OCI-LY7 (cell line): Measurements from ENCODE around the gene PHRF1. TPM values are rescaled to one million over a fixed set of nuclear protein-coding genes. Genes with fewer than 3 reads are reported as not detected.

Experiments used
- BruUV-seq: library from RNA; stranded (reverse); fragments of 400-500 nt; replicated peaks from 2 replicates; lab custom pipeline; 2021; lab: Mats Ljungman, UMichigan
- CTCF ChIA-PET: fragments of 300-600 bp; sonication (Branson Sonifier 250); formaldehyde crosslinking; loops from one replicate; lab custom pipeline; 2022; ENCODE audit warnings: antibody characterized with exemption; ENCODE audit not compliant: unreplicated experiment; lab: Charles Lee
- POLR2A ChIA-PET: fragments of 300-600 bp; sonication (Branson Sonifier 250); formaldehyde crosslinking; loops from one replicate; lab custom pipeline; 2022; ENCODE audit warnings: antibody characterized with exemption; lab: Charles Lee
- DNase-seq: peaks from one replicate; pipeline ENCODE4 v3.0.0-alpha.2; 2015; ENCODE audit warnings: low spot score
- H2AFZ ChIP-seq: fragments of 200-600 bp; sonication (generic), shearing (Covaris generic); 2 replicates; pipeline ENCODE4 v1.6.1; 2014; ENCODE audit warnings: mild to moderate bottlenecking, antibody characterized with exemption, low read length, moderate library complexity
- H3K27ac ChIP-seq: fragments of 200-600 bp; sonication (generic); 2 replicates; pipeline ENCODE4 v1.5.1; 2014; ENCODE audit warnings: mixed run types, low read depth, mild to moderate bottlenecking, moderate library complexity, low read length, inconsistent platforms; ENCODE audit not compliant: poor library complexity, severe bottlenecking
- H3K36me3 ChIP-seq: fragments of 200-600 bp; sonication (generic); 2 replicates; pipeline ENCODE4 v1.6.1; 2014; ENCODE audit warnings: mild to moderate bottlenecking, antibody characterized with exemption, low read length, moderate library complexity, mixed read lengths; ENCODE audit not compliant: insufficient read depth
- H3K4me1 ChIP-seq: fragments of 200-600 bp; sonication (generic); 2 replicates; pipeline ENCODE4 v1.5.1; 2014; ENCODE audit warnings: mild to moderate bottlenecking, low read length; ENCODE audit not compliant: insufficient read depth, poor library complexity, severe bottlenecking
- H3K4me2 ChIP-seq: fragments of 200-600 bp; sonication (generic); 2 replicates; pipeline ENCODE4 v1.6.1; 2014; ENCODE audit warnings: mild to moderate bottlenecking, low read length
- H3K4me3 ChIP-seq: fragments of 200-600 bp; sonication (generic); 2 replicates; pipeline ENCODE4 v1.5.1; 2014; ENCODE audit warnings: mild to moderate bottlenecking, low read depth, low read length; ENCODE audit not compliant: poor library complexity, severe bottlenecking
- H3K79me2 ChIP-seq: fragments of 200-600 bp; sonication (generic); 2 replicates; pipeline ENCODE4 v1.6.1; 2016; ENCODE audit warnings: low read depth, mild to moderate bottlenecking, low read length, moderate library complexity, mixed read lengths; ENCODE audit not compliant: insufficient read depth
- H3K9me2 ChIP-seq: fragments of 200-600 bp; sonication (generic); 2 replicates; pipeline ENCODE4 v1.6.1; 2016; ENCODE audit warnings: mild to moderate bottlenecking, low read length, mixed read lengths; ENCODE audit not compliant: insufficient read depth
- H3K9me3 ChIP-seq: fragments of 200-600 bp; sonication (generic); 2 replicates; pipeline ENCODE4 v1.6.1; 2014; ENCODE audit warnings: mild to moderate bottlenecking, mixed run types, low read length, mixed read lengths
- H4K20me1 ChIP-seq: fragments of 200-600 bp; sonication (generic); 2 replicates; pipeline ENCODE4 v1.6.1; 2014; ENCODE audit warnings: mild to moderate bottlenecking, antibody characterized with exemption, low read length, moderate library complexity, mixed read lengths; ENCODE audit not compliant: insufficient read depth
- EZH2phosphoT487 ChIP-seq: fragments of 200-600 bp; sonication (generic); IDR thresholded peaks from 2 replicates; pipeline ENCODE4 v1.6.1; 2018; ENCODE audit warnings: low read depth, borderline replicate concordance, mild to moderate bottlenecking, mixed run types, antibody characterized with exemption, low read length, moderate library complexity, mixed read lengths
- intact Hi-C: fragments of 100-400 bp; cut with micrococcal nuclease; formaldehyde crosslinking; loops from one replicate; pipeline ENCODE4 v1.10.0; 2022; ENCODE audit not compliant: unreplicated experiment
- total RNA-seq, 2 experiments: library from RNA; depleted of rRNA in 1 of 2; stranded (reverse); fragments of >200 nt in 1 of 2; shearing (Covaris generic) in 1 of 2; gene quantifications; 2 replicates each; pipeline ENCODE4 v1.2.3, GENCODE V29; 2014 to 2022
- TF ChIP-seq, protein P1 (sequence below): fragments of 200-600 bp; sonication (generic); conservative IDR thresholded peaks from 2 replicates; pipeline ENCODE4 v1.5.1; 2014; ENCODE audit warnings: mild to moderate bottlenecking, antibody characterized with exemption, low read length, moderate library complexity, mixed read lengths

The PHRF1 gene
- total RNA-seq, 2 experiments from 2014 or later: 25.6 to 45.4 TPM

DNA sequence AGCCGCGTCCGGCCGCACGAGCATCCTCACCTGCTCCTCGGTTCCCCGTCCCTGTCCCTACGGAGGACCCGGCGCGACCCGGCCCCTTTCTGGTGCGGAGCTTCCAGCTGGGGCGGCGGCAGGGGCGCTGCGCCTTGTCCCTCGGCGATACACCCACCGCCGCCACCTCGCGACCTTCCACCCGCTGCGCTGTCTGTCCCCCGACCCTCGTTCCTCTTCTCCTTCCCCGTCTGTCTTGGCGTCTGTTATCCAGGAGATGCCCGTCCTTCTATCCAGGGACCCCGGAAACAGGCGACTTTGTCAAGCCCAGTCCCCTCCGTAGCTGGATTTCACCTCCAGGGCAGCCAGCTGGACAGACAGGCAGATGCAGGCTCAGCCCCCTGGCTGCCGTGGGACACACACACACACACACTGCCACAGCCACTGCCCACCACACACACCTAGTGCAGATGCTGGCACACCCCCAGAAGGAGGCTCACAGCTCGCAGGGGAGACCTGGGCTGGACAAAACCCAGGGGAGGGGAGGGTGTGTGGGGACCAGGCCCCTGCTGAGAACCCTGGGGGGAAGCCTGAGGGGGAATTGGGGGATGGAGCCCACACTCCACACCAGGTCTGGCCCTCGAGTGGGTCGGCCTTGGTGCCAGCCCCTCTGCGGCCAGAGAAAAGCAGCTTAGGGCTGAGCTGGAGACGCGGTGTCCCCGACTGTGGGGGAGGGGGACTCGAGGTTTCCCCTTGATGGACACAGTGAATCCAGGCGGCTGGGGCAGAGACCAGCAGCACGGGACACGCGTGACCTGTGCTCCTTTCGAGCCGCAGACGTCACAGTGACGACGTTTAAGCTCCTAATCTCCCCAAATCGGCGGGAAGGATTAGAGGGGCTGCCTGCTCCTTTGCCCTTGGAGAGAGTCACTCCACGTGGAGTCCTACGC lies 61.6 kb downstream of the PHRF1 start:
- Histone ChIP-seq H3K36me3 (peaks cover 14% of the 10 kb centered on the region; the same call in 1 of the 2 replicates), H4K20me1 (no peaks in the 10 kb centered on the region), H3K9me2 (no peaks in the 10 kb centered on the region), H3K4me3 (no peak overlapping the region), H3K4me1 (peaks cover 9% of the 10 kb centered on the region), H2AFZ (no peak overlapping the region), H3K4me2 (no peak overlapping the region), H3K27ac (no peak overlapping the region), H3K9me3 (no peaks in the 10 kb centered on the region), H3K79me2 (no peaks in the 10 kb centered on the region)
- ChIA-PET CTCF (no interaction called here), POLR2A (no interaction called here)
- BruUV-seq: no TSS peak
- intact Hi-C loops: no loop called here
- no peak for TF ChIP-seq EZH2phosphoT487
- TF ChIP-seq, protein P1, sequence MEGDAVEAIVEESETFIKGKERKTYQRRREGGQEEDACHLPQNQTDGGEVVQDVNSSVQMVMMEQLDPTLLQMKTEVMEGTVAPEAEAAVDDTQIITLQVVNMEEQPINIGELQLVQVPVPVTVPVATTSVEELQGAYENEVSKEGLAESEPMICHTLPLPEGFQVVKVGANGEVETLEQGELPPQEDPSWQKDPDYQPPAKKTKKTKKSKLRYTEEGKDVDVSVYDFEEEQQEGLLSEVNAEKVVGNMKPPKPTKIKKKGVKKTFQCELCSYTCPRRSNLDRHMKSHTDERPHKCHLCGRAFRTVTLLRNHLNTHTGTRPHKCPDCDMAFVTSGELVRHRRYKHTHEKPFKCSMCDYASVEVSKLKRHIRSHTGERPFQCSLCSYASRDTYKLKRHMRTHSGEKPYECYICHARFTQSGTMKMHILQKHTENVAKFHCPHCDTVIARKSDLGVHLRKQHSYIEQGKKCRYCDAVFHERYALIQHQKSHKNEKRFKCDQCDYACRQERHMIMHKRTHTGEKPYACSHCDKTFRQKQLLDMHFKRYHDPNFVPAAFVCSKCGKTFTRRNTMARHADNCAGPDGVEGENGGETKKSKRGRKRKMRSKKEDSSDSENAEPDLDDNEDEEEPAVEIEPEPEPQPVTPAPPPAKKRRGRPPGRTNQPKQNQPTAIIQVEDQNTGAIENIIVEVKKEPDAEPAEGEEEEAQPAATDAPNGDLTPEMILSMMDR: no peak
- no peak for DNase-seq

DNA sequence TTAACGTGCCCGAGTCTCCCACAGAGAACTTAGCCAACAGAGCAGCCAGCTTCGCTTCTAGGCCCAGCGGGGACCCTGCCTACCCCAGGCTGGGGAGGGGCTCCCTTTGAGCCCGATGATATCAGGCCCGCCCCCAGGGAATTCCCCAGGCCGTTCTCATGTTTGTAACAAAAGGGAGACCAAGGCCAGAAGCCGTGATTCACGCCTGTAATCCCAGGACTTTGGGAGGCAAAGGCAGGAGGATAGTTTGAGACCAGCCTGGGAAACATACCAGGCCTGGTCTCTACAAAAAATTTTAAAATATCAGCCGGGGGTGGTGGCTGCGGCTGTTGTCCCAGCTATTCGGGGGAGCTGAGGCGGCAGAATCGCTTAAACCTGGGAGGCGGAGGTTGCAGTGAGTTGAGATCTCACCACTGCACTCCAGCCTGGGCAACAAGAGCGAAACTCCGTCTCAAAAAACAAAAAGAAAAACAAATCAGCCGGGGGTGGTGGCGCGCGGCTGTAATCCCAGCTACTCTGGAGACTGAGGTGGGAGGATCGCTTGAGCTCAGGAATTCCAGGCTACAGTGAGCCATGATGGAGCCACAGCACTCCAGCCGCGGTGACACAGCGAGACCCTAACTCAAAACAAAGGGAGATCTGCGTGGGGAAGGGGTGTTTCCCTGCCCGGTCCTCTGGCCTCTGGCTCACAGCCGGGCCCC lies 62.5 kb downstream of the PHRF1 start:
- no peaks in the 10 kb centered on the region for H3K9me2 ChIP-seq
- no peaks in the 10 kb centered on the region for H4K20me1 ChIP-seq
- H3K27ac ChIP-seq: no peak overlapping the region
- TF ChIP-seq EZH2phosphoT487: no peak
- TF ChIP-seq, protein P1: no peak
- CTCF ChIA-PET: no interaction called here
- peaks cover 15% of the 10 kb centered on the region; the same call in 1 of the 2 replicates for H3K36me3 ChIP-seq
- H3K9me3 ChIP-seq: no peaks in the 10 kb centered on the region
- BruUV-seq: no TSS peak
- no peak for DNase-seq
- H3K4me1 ChIP-seq: peaks cover 9% of the 10 kb centered on the region
- POLR2A ChIA-PET: no interaction called here
- H3K79me2 ChIP-seq: no peaks in the 10 kb centered on the region
- no peak overlapping the region for H3K4me3 ChIP-seq
- no peak overlapping the region for H2AFZ ChIP-seq
- no peak overlapping the region for H3K4me2 ChIP-seq
- intact Hi-C loops: no loop called here
